IPS-18c (cell line): ENCODE measurements around the gene GOLGA5.

Experiments used
- H3K4me3 ChIP-seq: 2 replicates; pipeline ENCODE4 v1.7.0; 2013; ENCODE audit warnings: low read depth, mild to moderate bottlenecking, low read length, moderate library complexity; ENCODE audit not compliant: insufficient read depth
- H3K9me3 ChIP-seq: one replicate; pipeline ENCODE4 v1.6.1; 2013; ENCODE audit warnings: mild to moderate bottlenecking, low read length, moderate library complexity; ENCODE audit not compliant: control insufficient read depth, insufficient read depth

Gene GOLGA5

GRCh38 chr14:92887157-92887556, 93.1 kb downstream of the GOLGA5 start:
- Histone ChIP-seq H3K4me3 (no peak overlapping the region), H3K9me3 (no peaks in the 10 kb centered on the region)

DNA sequence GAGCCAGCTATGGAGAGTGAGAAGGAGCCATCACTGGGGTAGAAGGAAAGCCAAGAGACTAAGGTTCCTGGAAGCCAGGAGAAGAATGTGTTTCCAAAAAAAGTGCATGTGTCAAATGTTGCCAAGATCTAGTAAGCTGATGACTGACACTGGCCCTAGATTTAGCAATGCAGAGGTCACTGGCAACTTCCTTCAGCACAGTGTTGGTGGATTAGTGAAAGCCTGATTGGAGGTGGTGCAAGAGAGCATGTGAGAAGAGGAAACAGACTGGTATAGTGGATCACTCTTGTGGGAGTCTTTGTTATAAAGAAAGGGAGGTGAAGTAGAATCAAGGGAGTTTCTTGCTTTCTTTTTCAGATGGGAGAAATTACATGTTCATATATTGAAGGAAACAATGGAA, 94.8 kb downstream of the GOLGA5 start:
- Histone ChIP-seq H3K9me3 (no peaks in the 10 kb centered on the region), H3K4me3 (no peak overlapping the region)
